Adrenal gland (tissue), 12 donors: ENCODE data around the gene MACROH2A2. TPM values are rescaled to one million over a fixed set of nuclear protein-coding genes. Genes with fewer than 3 reads are reported as not detected.
"Not testable (repeated sequence)": the region's sequence is repeated elsewhere in the genome, so short reads cannot be mapped to it uniquely, and the experiment has no call there.

Experiments used
- DNase-seq, 7 donors: peaks; one replicate each; pipeline ENCODE4 v3.0.0-alpha.2; 2019 to 2020
- H3K27ac ChIP-seq, 5 donors: fragments of 200-600 bp; sonication (generic) in 4 of 5; 1 replicate in 3 of 5; 2 replicates in 2 of 5; pipeline versions ENCODE4 v1.5.1 to v1.8.0; 2016 to 2020; ENCODE audit warnings: mild to moderate bottlenecking in 1 of 5
- H3K27me3 ChIP-seq: fragments of 200-600 bp; 2 replicates; pipeline ENCODE4 v1.8.0; 2021
- H3K36me3 ChIP-seq, 2 donors: fragments of 200-600 bp; replicated peaks in 1 of 2; 1 replicate in 1 of 2; 2 replicates in 1 of 2; pipeline versions ENCODE4 v1.5.1 to v1.8.0; 2018 to 2022
- H3K4me1 ChIP-seq, 2 donors: fragments of 200-600 bp; replicated peaks in 1 of 2; 1 replicate in 1 of 2; 2 replicates in 1 of 2; pipeline versions ENCODE4 v1.5.1 to v1.8.0; 2018 to 2021
- H3K4me3 ChIP-seq, 4 donors: fragments of 200-600 bp; sonication (generic) in 3 of 4; one replicate each; pipeline ENCODE4 v1.5.1; 2016 to 2018
- H3K9me3 ChIP-seq, 3 donors: fragments of 200-600 bp; sonication (generic) in 1 of 3; replicated peaks in 1 of 3; 1 replicate in 2 of 3; 2 replicates in 1 of 3; pipeline versions ENCODE4 v1.5.1 to v1.8.0; 2016 to 2021
- POLR2A ChIP-seq, 2 donors: fragments of 450-650 bp; IDR thresholded peaks; one replicate each; pipeline ENCODE4 v1.6.1; 2017; ENCODE audit warnings: antibody characterized with exemption in 2 of 2, mild to moderate bottlenecking in 2 of 2, moderate library complexity in 1 of 2
- WGBS, 4 donors: extraction: QIAGEN DNeasy Blood & Tissue Kit in 2 of 4; methylation state at CpG; one replicate each; pipeline versions ENCODE4 v1.1.5 to v1.1.7; 2013 to 2017; 5-methylcytosine and 5-hydroxymethylcytosine counted together
- intact Hi-C, 2 donors: fragments of 100-400 bp; cut with DNase I; formaldehyde crosslinking; loops; one replicate each; pipeline versions ENCODE4 v1.14.1 to v1.15.0; 2022 to 2023
- polyA plus RNA-seq, 3 donors: library from polyadenylated mRNA; stranded (reverse); fragments of 200-250 nt in 2 of 3; fragments of 350-450 nt in 1 of 3; fragmentation: Illumina TruSeq in 1 of 3; extraction: RNeasy Lipid Tissue Mini Kit (QIAGEN cat#74804) in 1 of 3; gene quantifications; one replicate each; pipeline ENCODE4 v1.2.3, GENCODE V29; 2013 to 2014
- total RNA-seq, 9 donors: library from RNA; depleted of rRNA in 4 of 9; stranded (reverse); fragments of >200 nt in 4 of 9; fragments of 120-200 nt in 1 of 9; fragmentation: NEBNext Ultra II Directional in 1 of 9; extraction: Animal tissue kit (Norgen Biotek cat#: 25700) in 1 of 9; gene quantifications; one replicate each; pipeline versions ENCODE4 v1.1.0 to v1.2.4, GENCODE V29; 2013 to 2023
- TF ChIP-seq, protein P1 (sequence below), 6 experiments: fragments of 450-650 bp in 4 of 6; fragments of 200-600 bp in 2 of 6; sonication (generic) in 1 of 6; IDR thresholded peaks; 1 replicate in 5 of 6; 2 replicates in 1 of 6; pipeline versions ENCODE4 v1.5.1 to v1.8.0; 2016 to 2021; ENCODE audit warnings: antibody characterized with exemption in 6 of 6, mild to moderate bottlenecking in 2 of 6, moderate library complexity in 1 of 6
- donor health status: healthy with polysubstance abuse.
- donor health status: Bipolar disorder and iron deficiency.
- donor health status: DM: yes; HTN: yes; CAD: no.
- donor health status: DM: no; HTN: no; CAD: no.
- donor health status: DM: no; HTN: no; CAD: no.
- donor health status: DM: yes; HTN: yes; CAD: no.

Gene MACROH2A2
- total and polyA plus RNA-seq, 12 donors = 1.8 to 28.1 (median 3.3) TPM

DNA sequence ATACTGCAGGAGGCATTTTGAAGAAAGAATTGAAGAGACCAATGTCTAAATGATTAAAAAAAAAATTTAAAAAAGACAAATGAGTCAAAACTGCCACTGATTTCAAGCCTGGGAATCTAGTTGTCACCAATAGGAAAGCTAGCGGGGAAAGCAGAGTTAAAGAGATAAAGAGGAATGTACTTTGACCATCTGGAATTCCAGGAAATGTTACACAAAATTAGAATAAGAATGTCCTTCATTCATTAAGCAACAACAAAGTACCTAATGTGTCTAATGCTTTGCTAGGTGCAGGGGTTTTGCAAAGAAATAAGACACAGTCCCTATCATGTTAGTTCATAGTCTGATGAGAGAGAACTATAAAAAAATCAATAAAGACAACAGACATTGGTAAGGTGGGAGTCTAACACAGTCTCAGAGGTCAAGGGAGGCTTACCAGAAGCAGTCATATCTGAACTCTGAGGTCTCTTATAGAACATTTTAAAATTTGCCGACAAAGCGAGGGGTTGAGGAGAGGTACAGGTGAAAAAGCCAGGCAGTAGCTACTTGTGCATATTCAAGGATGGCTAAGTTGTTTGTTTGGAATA lies 102.7 kb downstream of the MACROH2A2 start:
- TF ChIP-seq POLR2A (IDR thresholded peaks at IDR 0.05) = no peak
- TF ChIP-seq, protein P1, sequence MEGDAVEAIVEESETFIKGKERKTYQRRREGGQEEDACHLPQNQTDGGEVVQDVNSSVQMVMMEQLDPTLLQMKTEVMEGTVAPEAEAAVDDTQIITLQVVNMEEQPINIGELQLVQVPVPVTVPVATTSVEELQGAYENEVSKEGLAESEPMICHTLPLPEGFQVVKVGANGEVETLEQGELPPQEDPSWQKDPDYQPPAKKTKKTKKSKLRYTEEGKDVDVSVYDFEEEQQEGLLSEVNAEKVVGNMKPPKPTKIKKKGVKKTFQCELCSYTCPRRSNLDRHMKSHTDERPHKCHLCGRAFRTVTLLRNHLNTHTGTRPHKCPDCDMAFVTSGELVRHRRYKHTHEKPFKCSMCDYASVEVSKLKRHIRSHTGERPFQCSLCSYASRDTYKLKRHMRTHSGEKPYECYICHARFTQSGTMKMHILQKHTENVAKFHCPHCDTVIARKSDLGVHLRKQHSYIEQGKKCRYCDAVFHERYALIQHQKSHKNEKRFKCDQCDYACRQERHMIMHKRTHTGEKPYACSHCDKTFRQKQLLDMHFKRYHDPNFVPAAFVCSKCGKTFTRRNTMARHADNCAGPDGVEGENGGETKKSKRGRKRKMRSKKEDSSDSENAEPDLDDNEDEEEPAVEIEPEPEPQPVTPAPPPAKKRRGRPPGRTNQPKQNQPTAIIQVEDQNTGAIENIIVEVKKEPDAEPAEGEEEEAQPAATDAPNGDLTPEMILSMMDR (IDR thresholded peaks at IDR 0.05) = no peak
- Histone ChIP-seq H3K27me3 (no peaks in the 10 kb centered on the region), H3K4me3 (no peak overlapping the region), H3K27ac (no peak overlapping the region), H3K4me1 (peaks cover 0 to 11% of the 10 kb centered on the region in 2 donors), H3K36me3 (peaks cover 0 to 93% of the 10 kb centered on the region in 2 donors), H3K9me3 (no peaks in the 10 kb centered on the region)
- no peak for DNase-seq
- intact Hi-C loops = no loop called here
- 57 to 59% (median 58%) methylated on average over 3 of the region's 3 CpGs for WGBS, 4 donors

DNA sequence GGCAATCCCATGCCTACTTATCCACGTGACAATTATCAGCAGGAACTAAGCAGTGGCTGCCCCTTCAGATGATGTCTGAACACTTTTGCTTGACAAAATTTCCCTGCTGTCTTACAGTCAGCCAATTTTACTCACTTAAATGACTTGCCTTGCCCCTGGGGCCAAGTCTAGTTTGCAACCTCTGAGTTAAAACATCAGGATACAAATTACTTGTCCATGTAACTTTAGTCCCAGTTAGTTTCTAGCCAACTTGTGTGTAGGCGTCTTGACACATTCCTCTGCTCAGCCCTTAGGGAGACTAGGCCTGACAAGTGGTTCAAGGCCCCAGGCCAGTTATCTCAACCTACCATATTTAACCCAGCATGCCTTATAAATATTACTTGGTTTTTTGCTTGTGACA lies 105.5 kb downstream of the MACROH2A2 start:
- peaks cover 0 to 75% of the 10 kb centered on the region in 2 donors for H3K36me3 ChIP-seq
- intact Hi-C loops = no loop called here

GRCh38 chr10:70159366-70159765 lies 106.7 kb downstream of the MACROH2A2 start:
- H3K27me3 ChIP-seq, DNase-seq, H3K4me3 ChIP-seq, H3K27ac ChIP-seq, intact Hi-C loops, H3K9me3 ChIP-seq: not testable (repeated sequence)
- H3K36me3 ChIP-seq = peaks cover 0 to 62% of the 10 kb centered on the region in 2 donors
- H3K4me1 ChIP-seq = peaks cover 17 to 49% of the 10 kb centered on the region in 2 donors
- WGBS, 4 donors = 25 to 94% (median 80%) methylated on average over 3 of the region's 3 CpGs

More for the DNA sequence above, 105.5 kb downstream of the MACROH2A2 start:
- peaks cover 13 to 36% of the 10 kb centered on the region in 2 donors for H3K4me1 ChIP-seq
- no peaks in the 10 kb centered on the region for H3K9me3 ChIP-seq
- TF ChIP-seq, protein P1 (IDR thresholded peaks at IDR 0.05) = no peak
- no peak for TF ChIP-seq POLR2A (IDR thresholded peaks at IDR 0.05)
- WGBS, 4 donors = 59 to 64% (median 63%) methylated on average over 2 of the region's 2 CpGs
- H3K4me3 ChIP-seq = no peak overlapping the region
- peak in 1 of 7 donors; percentile 12 for DNase-seq
- no peaks in the 10 kb centered on the region for H3K27me3 ChIP-seq
- no peak overlapping the region for H3K27ac ChIP-seq

DNA sequence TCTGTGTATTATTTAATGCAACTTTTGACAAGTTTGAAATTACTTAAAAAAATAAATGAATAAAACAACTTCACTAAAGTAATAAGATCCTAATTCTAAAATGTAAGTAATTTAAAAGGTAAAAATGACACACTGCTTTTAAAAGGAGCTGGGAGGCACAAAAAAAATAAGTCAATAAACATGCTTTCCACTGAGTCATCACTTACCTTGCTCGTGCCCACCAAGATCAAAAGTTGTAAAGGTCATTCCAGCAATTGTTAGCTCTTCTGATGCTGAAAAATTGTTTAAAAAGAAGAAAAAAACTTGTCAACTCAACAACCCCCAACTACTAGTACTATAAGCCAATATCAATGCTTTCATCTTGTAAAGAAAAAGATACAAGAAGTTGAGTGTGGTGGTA lies 108.2 kb downstream of the MACROH2A2 start:
- Histone ChIP-seq H3K9me3 (no peaks in the 10 kb centered on the region), H3K27me3 (no peaks in the 10 kb centered on the region), H3K36me3 (peaks cover 0 to 52% of the 10 kb centered on the region in 2 donors), H3K4me3 (no peak overlapping the region), H3K4me1 (peaks cover 20 to 52% of the 10 kb centered on the region in 2 donors), H3K27ac (no peak overlapping the region)
- no peak for TF ChIP-seq POLR2A (IDR thresholded peaks at IDR 0.05)
- TF ChIP-seq, protein P1 (IDR thresholded peaks at IDR 0.05) = no peak
- no peak for DNase-seq
- intact Hi-C loops = no loop called here
- WGBS, 4 donors = 23 to 50% (median 37%) methylated on average over 1 of the region's 1 CpG

Other genes starting within 250 kb of the MACROH2A2 start
- gene AIFM2, start 80.0 kb downstream of the MACROH2A2 start, total RNA-seq = 10 to 100 TPM in 6 of 9 donors, 1 to 10 TPM in 3; 7.4 to 28.6 (median 11.4) TPM
- 10 to 100 TPM in 2 of 3 donors, 1 to 10 TPM in 1; 8.9 to 31.2 (median 16.5) TPM for gene AIFM2, start 80.0 kb downstream of the MACROH2A2 start, polyA plus RNA-seq
- 10 to 100 TPM in 7 of 9 donors, 1 to 10 TPM in 2; 4.1 to 33.1 (median 17.9) TPM for gene TYSND1, start 93.9 kb downstream of the MACROH2A2 start, total RNA-seq
- 10 to 100 TPM in 2 of 3 donors, 1 to 10 TPM in 1; 4.9 to 19.5 (median 19.3) TPM for gene TYSND1, start 93.9 kb downstream of the MACROH2A2 start, polyA plus RNA-seq
- gene SAR1A, start 117.7 kb downstream of the MACROH2A2 start, total RNA-seq = 100 to 1,000 TPM in 5 of 9 donors, 10 to 100 TPM in 4; 70.7 to 230 (median 129) TPM
- gene SAR1A, start 117.7 kb downstream of the MACROH2A2 start, polyA plus RNA-seq = 100 to 1,000 TPM in 1 of 3 donors, 10 to 100 TPM in 2; 37.3 to 175 (median 41.2) TPM
- 100 to 1,000 TPM; 134 to 479 (median 163) TPM for gene PPA1, start 180.6 kb downstream of the MACROH2A2 start, total RNA-seq
- gene PPA1, start 180.6 kb downstream of the MACROH2A2 start, polyA plus RNA-seq = 100 to 1,000 TPM in 1 of 3 donors, 10 to 100 TPM in 2; 96.9 to 600 (median 99.2) TPM
- gene NPFFR1, start 231.2 kb downstream of the MACROH2A2 start, total RNA-seq = under 1 TPM in 3 of 9 donors, not detected in 6; under 0.01 to 0.24 (median 0.11) TPM
- under 1 TPM in 2 of 3 donors, not detected in 1; 0.02 to 0.03 TPM for gene NPFFR1, start 231.2 kb downstream of the MACROH2A2 start, polyA plus RNA-seq